Osteoblast (primary cell): ENCODE data around the gene IZUMO4. TPM values are rescaled to one million over a fixed set of nuclear protein-coding genes. Genes with fewer than 3 reads are reported as not detected.

ENCODE experiments used
- DNase-seq: peaks from one replicate; pipeline ENCODE4 v3.0.0; 2011; ENCODE audit warnings: low spot score, mixed read lengths; ENCODE audit not compliant: insufficient read length; ENCODE audit errors: missing footprints
- H2AFZ ChIP-seq: 2 replicates; pipeline ENCODE4 v1.6.0; 2011; ENCODE audit warnings: mild to moderate bottlenecking, low read length
- H3K27ac ChIP-seq: 2 replicates; pipeline ENCODE4 v1.5.1; 2011; ENCODE audit warnings: mild to moderate bottlenecking, low read depth, low read length, moderate library complexity
- H3K27me3 ChIP-seq: 2 replicates; pipeline ENCODE4 v1.6.0; 2012; ENCODE audit warnings: mild to moderate bottlenecking, control low read depth, inconsistent platforms, low read length, moderate library complexity; ENCODE audit not compliant: insufficient read depth
- H3K36me3 ChIP-seq: 2 replicates; pipeline ENCODE4 v1.5.1; 2011; ENCODE audit warnings: mild to moderate bottlenecking, low read length, control low read depth, moderate library complexity; ENCODE audit not compliant: insufficient read depth
- H3K4me1 ChIP-seq: 2 replicates; pipeline ENCODE4 v1.5.1; 2011; ENCODE audit warnings: mild to moderate bottlenecking, low read length, control low read depth, moderate library complexity; ENCODE audit not compliant: insufficient read depth
- H3K4me2 ChIP-seq: 2 replicates; pipeline ENCODE4 v1.6.0; 2011; ENCODE audit warnings: mild to moderate bottlenecking, low read length; ENCODE audit not compliant: insufficient read depth
- H3K4me3 ChIP-seq: fragments of 200-600 bp; sonication (generic); 3 replicates; pipeline ENCODE4 v1.5.1; 2012; ENCODE audit warnings: mild to moderate bottlenecking, low read length, inconsistent platforms; ENCODE audit not compliant: insufficient read depth
- H3K79me2 ChIP-seq: 2 replicates; pipeline ENCODE4 v1.6.0; 2012; ENCODE audit warnings: mild to moderate bottlenecking, low read length, control low read depth, inconsistent platforms; ENCODE audit not compliant: insufficient read depth
- H3K9me3 ChIP-seq: 2 replicates; pipeline ENCODE4 v1.5.1; 2011; ENCODE audit warnings: low read depth, low read length, control low read depth
- H4K20me1 ChIP-seq: 2 replicates; pipeline ENCODE4 v1.6.0; 2012; ENCODE audit warnings: mild to moderate bottlenecking, low read length, control low read depth; ENCODE audit not compliant: insufficient read depth
- total RNA-seq: library from RNA; depleted of rRNA; stranded (reverse); fragments of >200 nt; gene quantifications from 2 replicates; pipeline ENCODE4 v1.2.3, GENCODE V29; 2012
- TF ChIP-seq, protein P1 (sequence below): IDR thresholded peaks from 2 replicates; pipeline ENCODE4 v1.5.1; 2011; ENCODE audit warnings: mild to moderate bottlenecking, low read depth, low read length, moderate library complexity; ENCODE audit errors: extremely low read depth

The IZUMO4 gene
- total RNA-seq, 1 donor = 0.36 TPM

GRCh38 chr19:2112516-2113320, 16.0 kb downstream of the IZUMO4 start:
- H2AFZ ChIP-seq = no peak overlapping the region
- no peaks in the 10 kb centered on the region for H3K9me3 ChIP-seq
- DNase-seq = no peak
- peaks cover 91% of the 10 kb centered on the region for H3K36me3 ChIP-seq
- TF ChIP-seq, protein P1, sequence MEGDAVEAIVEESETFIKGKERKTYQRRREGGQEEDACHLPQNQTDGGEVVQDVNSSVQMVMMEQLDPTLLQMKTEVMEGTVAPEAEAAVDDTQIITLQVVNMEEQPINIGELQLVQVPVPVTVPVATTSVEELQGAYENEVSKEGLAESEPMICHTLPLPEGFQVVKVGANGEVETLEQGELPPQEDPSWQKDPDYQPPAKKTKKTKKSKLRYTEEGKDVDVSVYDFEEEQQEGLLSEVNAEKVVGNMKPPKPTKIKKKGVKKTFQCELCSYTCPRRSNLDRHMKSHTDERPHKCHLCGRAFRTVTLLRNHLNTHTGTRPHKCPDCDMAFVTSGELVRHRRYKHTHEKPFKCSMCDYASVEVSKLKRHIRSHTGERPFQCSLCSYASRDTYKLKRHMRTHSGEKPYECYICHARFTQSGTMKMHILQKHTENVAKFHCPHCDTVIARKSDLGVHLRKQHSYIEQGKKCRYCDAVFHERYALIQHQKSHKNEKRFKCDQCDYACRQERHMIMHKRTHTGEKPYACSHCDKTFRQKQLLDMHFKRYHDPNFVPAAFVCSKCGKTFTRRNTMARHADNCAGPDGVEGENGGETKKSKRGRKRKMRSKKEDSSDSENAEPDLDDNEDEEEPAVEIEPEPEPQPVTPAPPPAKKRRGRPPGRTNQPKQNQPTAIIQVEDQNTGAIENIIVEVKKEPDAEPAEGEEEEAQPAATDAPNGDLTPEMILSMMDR = no peak
- H3K27ac ChIP-seq = no peak overlapping the region
- H3K4me3 ChIP-seq = no peak overlapping the region
- H3K4me1 ChIP-seq = peaks cover 8% of the 10 kb centered on the region
- no peak overlapping the region for H3K4me2 ChIP-seq
- H4K20me1 ChIP-seq = peaks cover 40% of the 10 kb centered on the region
- H3K27me3 ChIP-seq = no peaks in the 10 kb centered on the region
- H3K79me2 ChIP-seq = peaks cover 19% of the 10 kb centered on the region

DNA sequence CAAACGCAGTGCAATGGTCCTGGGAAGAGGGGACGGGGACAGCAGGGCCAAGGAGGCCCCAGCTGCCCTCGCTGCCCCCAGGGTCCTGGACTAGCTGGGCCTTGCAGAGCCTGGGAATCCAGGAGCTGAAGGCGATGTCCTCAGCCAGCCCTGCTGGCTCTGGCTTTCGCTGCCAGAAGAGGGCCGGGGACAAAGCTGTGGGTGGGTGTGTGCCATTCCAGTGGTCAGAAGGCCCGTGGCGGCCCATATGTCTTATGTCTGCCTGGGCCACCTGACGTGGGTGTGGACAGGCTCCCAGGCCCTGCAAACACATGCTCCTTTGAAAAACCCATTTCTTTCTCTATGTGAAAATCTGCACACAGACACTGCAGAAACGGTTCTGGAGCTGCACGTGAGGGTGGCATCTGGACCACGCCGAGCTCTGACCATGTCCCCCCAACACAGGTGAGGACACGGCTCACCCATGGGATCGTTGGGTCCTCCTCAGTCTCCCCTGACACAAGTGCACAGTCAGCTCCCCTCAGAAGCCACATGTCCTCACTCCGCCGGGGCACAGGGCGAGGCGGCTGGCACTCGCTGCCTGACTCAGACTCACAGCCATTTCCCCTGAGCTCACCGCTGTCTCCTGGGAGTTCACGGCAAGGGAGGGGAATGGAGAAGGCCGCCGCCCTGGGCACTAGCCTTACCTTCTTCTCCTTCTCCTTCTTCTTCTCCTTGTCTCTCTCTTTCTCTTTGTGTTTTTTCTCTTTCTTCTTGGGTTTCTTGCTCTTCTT, 16.9 kb downstream of the IZUMO4 start:
- TF ChIP-seq, protein P1 = no peak
- H3K4me2 ChIP-seq = no peak overlapping the region
- no peak overlapping the region for H2AFZ ChIP-seq
- H3K4me3 ChIP-seq = no peak overlapping the region
- H3K9me3 ChIP-seq = no peaks in the 10 kb centered on the region
- peaks cover 19% of the 10 kb centered on the region for H3K79me2 ChIP-seq
- H3K27ac ChIP-seq = peak overlapping the region; percentile 12
- peaks cover 91% of the 10 kb centered on the region for H3K36me3 ChIP-seq
- no peaks in the 10 kb centered on the region for H3K27me3 ChIP-seq
- peak; percentile 99 for DNase-seq
- peaks cover 8% of the 10 kb centered on the region for H3K4me1 ChIP-seq
- peaks cover 40% of the 10 kb centered on the region for H4K20me1 ChIP-seq

GRCh38 chr19:2114218-2114617, 17.5 kb downstream of the IZUMO4 start:
- Histone ChIP-seq H2AFZ (no peak overlapping the region), H3K4me3 (no peak overlapping the region), H3K9me3 (no peaks in the 10 kb centered on the region), H3K27me3 (no peaks in the 10 kb centered on the region), H3K4me1 (peaks cover 8% of the 10 kb centered on the region), H3K4me2 (no peak overlapping the region), H4K20me1 (peaks cover 40% of the 10 kb centered on the region), H3K79me2 (peaks cover 21% of the 10 kb centered on the region), H3K36me3 (peaks cover 90% of the 10 kb centered on the region), H3K27ac (no peak overlapping the region)
- DNase-seq = no peak
- TF ChIP-seq, protein P1 = no peak

- Histone ChIP-seq H2AFZ (no peak overlapping the region), H3K36me3 (peaks cover 86% of the 10 kb centered on the region)
Measured at GRCh38 chr19:2114821-2115220, 18.1 kb downstream of the IZUMO4 start.

More at GRCh38 chr19:2114821-2115220, 18.1 kb downstream of the IZUMO4 start:
- Histone ChIP-seq H3K79me2 (peaks cover 21% of the 10 kb centered on the region), H3K4me3 (no peak overlapping the region), H3K4me1 (peaks cover 8% of the 10 kb centered on the region), H3K4me2 (no peak overlapping the region), H3K27ac (no peak overlapping the region), H3K27me3 (no peaks in the 10 kb centered on the region), H3K9me3 (no peaks in the 10 kb centered on the region), H4K20me1 (peaks cover 37% of the 10 kb centered on the region)
- DNase-seq = no peak
- TF ChIP-seq, protein P1 = no peak
